ENCODE data around the gene CLINT1.
"Not testable (repeated sequence)": the region's sequence is repeated elsewhere in the genome, so short reads cannot be mapped to it uniquely, and the experiment has no call there.

The CLINT1 gene

GRCh38 chr5:157858527-157859226, at the start of gene CLINT1:
TSS of gene CLINT1 (minus strand) at chr5:157859145. CDS start at chr5:157858970, 175 bp downstream.
- peak; percentile 93 for DNase-seq (ENCODE audit: low spot score)

GRCh38 chr5:157908459-157908858, 49.5 kb upstream of the CLINT1 start:
- no peak for DNase-seq (ENCODE audit: low spot score)

- no peak for DNase-seq (ENCODE audit: low spot score)
Measured at GRCh38 chr5:157907479-157907878, 48.5 kb upstream of the CLINT1 start.

- DNase-seq (ENCODE audit: low spot score): no peak
Measured at GRCh38 chr5:157903117-157903450, 44.1 kb upstream of the CLINT1 start.

GRCh38 chr5:157902449-157903116, 43.6 kb upstream of the CLINT1 start:
- DNase-seq (ENCODE audit: low spot score): no peak

- DNase-seq (ENCODE audit: low spot score): no peak
Measured at GRCh38 chr5:157900644-157901043, 41.7 kb upstream of the CLINT1 start.

- DNase-seq (ENCODE audit: low spot score): no peak
Measured at GRCh38 chr5:157893611-157894010, 34.7 kb upstream of the CLINT1 start.

GRCh38 chr5:157892974-157893373, 34.0 kb upstream of the CLINT1 start:
- peak; percentile 23 for DNase-seq (ENCODE audit: low spot score)

GRCh38 chr5:157890836-157891597, 32.1 kb upstream of the CLINT1 start:
- no peak for DNase-seq (ENCODE audit: low spot score)

GRCh38 chr5:157888814-157889532, 30.0 kb upstream of the CLINT1 start:
- no peak for DNase-seq (ENCODE audit: low spot score)

- no peak for DNase-seq (ENCODE audit: low spot score)
Measured at GRCh38 chr5:157886796-157887380, 27.9 kb upstream of the CLINT1 start.

GRCh38 chr5:157885051-157885450, 26.1 kb upstream of the CLINT1 start:
- DNase-seq (ENCODE audit: low spot score): not testable (repeated sequence)

- DNase-seq (ENCODE audit: low spot score): not testable (repeated sequence)
Measured at GRCh38 chr5:157881498-157881897, 22.6 kb upstream of the CLINT1 start.

GRCh38 chr5:157877821-157878220, 18.9 kb upstream of the CLINT1 start:
- DNase-seq (ENCODE audit: low spot score): no peak

- DNase-seq (ENCODE audit: low spot score): no peak
Measured at GRCh38 chr5:157874861-157875260, 15.9 kb upstream of the CLINT1 start.

- peak; percentile 27 for DNase-seq (ENCODE audit: low spot score)
Measured at GRCh38 chr5:157870837-157871834, 12.2 kb upstream of the CLINT1 start.

GRCh38 chr5:157867751-157868387, 8.9 kb upstream of the CLINT1 start:
- no peak for DNase-seq (ENCODE audit: low spot score)

- no peak for DNase-seq (ENCODE audit: low spot score)
Measured at GRCh38 chr5:157866536-157866935, 7.6 kb upstream of the CLINT1 start.

GRCh38 chr5:157865781-157866180, 6.8 kb upstream of the CLINT1 start:
- DNase-seq (ENCODE audit: low spot score): no peak

- DNase-seq (ENCODE audit: low spot score): no peak
Measured at GRCh38 chr5:157864067-157864466, 5.1 kb upstream of the CLINT1 start.

All from activated CD4-positive, alpha-beta T cell treated with anti-CD3 and anti-CD28 coated beads, Interleukin-2, Interleukin-4, amounts not matched to agents 100 ng/mL and 50 ng/mL, durations not matched to agents 16 hours and 8 hours (primary cell).